NCI-H2196 treated with DMSO at 0.1 percent for 48 hours (cell line): ENCODE data around the gene LGALSL.

Experiments
- DNase-seq: peaks from one replicate; lab custom pipeline; 2025; ENCODE audit not compliant: unreplicated experiment; lab: John Stamatoyannopoulos, UW

LGALSL gene

GRCh38 chr2:64453770-64454385, at the start of gene LGALSL:
LGALSL (plus strand) TSS chr2:64454162; CDS start chr2:64454546, 384 bp downstream.
- DNase-seq, result peak; percentile 14

GRCh38 chr2:64404743-64405142, 49.2 kb upstream of the LGALSL start:
- no peak for DNase-seq

- DNase-seq, result no peak
Measured at GRCh38 chr2:64405581-64406406, 48.2 kb upstream of the LGALSL start.

- no peak for DNase-seq
Measured at GRCh38 chr2:64406407-64406774, 47.6 kb upstream of the LGALSL start.

- DNase-seq, result no peak
Measured at GRCh38 chr2:64408031-64408430, 45.9 kb upstream of the LGALSL start.

GRCh38 chr2:64410671-64411070, 43.3 kb upstream of the LGALSL start:
- DNase-seq, result no peak

GRCh38 chr2:64412671-64413070, 41.3 kb upstream of the LGALSL start:
- no peak for DNase-seq

- DNase-seq, result no peak
Measured at GRCh38 chr2:64414736-64415435, 39.1 kb upstream of the LGALSL start.

GRCh38 chr2:64417624-64418023, 36.3 kb upstream of the LGALSL start:
- no peak for DNase-seq

- no peak for DNase-seq
Measured at GRCh38 chr2:64419596-64420165, 34.3 kb upstream of the LGALSL start.

- no peak for DNase-seq
Measured at GRCh38 chr2:64420677-64421076, 33.3 kb upstream of the LGALSL start.

- DNase-seq, result no peak
Measured at GRCh38 chr2:64421201-64421600, 32.8 kb upstream of the LGALSL start.

GRCh38 chr2:64422466-64422865, 31.5 kb upstream of the LGALSL start:
- no peak for DNase-seq

- DNase-seq, result no peak
Measured at GRCh38 chr2:64423303-64423702, 30.7 kb upstream of the LGALSL start.

- DNase-seq, result no peak
Measured at GRCh38 chr2:64424416-64424987, 29.5 kb upstream of the LGALSL start.

GRCh38 chr2:64426183-64426952, 27.6 kb upstream of the LGALSL start:
- DNase-seq, result no peak

GRCh38 chr2:64434039-64434657, 19.8 kb upstream of the LGALSL start:
- DNase-seq, result no peak

GRCh38 chr2:64437883-64438282, 16.1 kb upstream of the LGALSL start:
- no peak for DNase-seq

GRCh38 chr2:64439194-64439593, 14.8 kb upstream of the LGALSL start:
- no peak for DNase-seq

GRCh38 chr2:64440843-64441242, 13.1 kb upstream of the LGALSL start:
- no peak for DNase-seq
